A549 treated with RU486 at 1 μM for 4 hours (cell line): ENCODE measurements around the gene NXNL2. TPM values are rescaled to one million over a fixed set of nuclear protein-coding genes. Genes with fewer than 3 reads are reported as not detected.

ENCODE experiments used
- total RNA-seq: library from RNA; stranded (reverse); fragments of 200-300 nt; extraction: Qiagen RNA extraction; gene quantifications from 5 replicates; pipeline ENCODE4 v1.2.3, GENCODE V29; 2022; ENCODE audit warnings: low read depth

NXNL2 gene
- total RNA-seq = 0.29 to 0.87 TPM (median 0.78 TPM) in 5 replicates

DNA sequence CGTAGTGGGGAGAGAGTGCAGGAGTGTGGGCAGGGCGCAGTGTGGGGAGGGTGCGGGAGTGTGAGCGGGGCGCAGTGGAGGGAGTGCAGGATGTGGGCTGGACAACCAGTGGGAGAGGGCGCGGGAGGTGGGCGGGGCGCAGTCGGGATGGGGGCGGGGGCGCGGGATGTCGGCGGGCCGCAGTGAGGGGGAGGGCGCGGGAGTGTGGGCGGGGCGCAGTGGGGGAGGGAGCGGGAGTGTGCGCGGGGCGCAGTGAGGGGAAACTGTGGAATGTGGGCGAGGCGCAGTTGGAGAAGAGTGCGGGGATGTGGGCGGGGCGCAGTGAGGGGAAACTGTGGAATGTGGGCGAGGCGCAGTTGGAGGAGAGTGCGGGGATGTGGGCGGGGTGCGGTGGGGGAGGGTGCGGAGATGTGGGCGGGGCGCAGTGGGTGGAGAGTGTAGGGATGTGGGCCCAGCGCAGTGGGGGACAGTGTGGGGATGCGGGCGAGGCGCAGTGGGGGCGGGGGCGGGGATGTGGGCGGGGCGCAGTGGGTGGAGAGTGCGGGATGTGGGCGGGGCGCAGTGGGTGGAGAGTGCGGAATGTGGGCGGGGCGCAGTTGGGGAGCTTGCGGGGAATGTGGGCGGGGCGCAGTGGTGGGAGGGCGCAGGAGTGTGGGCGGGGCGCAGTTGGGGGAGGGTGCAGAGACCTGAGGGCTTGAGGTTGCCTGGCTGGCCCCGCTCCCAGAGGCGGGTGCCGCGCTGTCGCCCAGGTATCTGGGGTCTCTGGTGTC lies at the start of gene NXNL2:
Gene NXNL2 (plus strand): TSS at position 723 of the 770 bp plus-strand sequence. CDS start 257 bp downstream, outside the sequence.

Other genes with a start within 250 kb of the NXNL2 start
- 22.7 to 39.7 TPM (median 38.6 TPM) in 5 replicates for gene SPIN1, start 146.7 kb upstream of the NXNL2 start, total RNA-seq